GM12875 (cell line): ENCODE data around the gene GNA12.

Experiments used
- H3K4me3 ChIP-seq: one replicate; pipeline ENCODE4 v1.5.1; 2011; ENCODE audit warnings: low read depth, low read length, control low read depth
- TF ChIP-seq, protein P1 (sequence below): IDR thresholded peaks from 2 replicates; pipeline ENCODE4 v1.5.1; 2011; ENCODE audit warnings: low read depth, mild to moderate bottlenecking, control low read depth, inconsistent platforms, low read length, moderate library complexity, borderline replicate concordance; ENCODE audit not compliant: insufficient read depth

GNA12 gene

DNA sequence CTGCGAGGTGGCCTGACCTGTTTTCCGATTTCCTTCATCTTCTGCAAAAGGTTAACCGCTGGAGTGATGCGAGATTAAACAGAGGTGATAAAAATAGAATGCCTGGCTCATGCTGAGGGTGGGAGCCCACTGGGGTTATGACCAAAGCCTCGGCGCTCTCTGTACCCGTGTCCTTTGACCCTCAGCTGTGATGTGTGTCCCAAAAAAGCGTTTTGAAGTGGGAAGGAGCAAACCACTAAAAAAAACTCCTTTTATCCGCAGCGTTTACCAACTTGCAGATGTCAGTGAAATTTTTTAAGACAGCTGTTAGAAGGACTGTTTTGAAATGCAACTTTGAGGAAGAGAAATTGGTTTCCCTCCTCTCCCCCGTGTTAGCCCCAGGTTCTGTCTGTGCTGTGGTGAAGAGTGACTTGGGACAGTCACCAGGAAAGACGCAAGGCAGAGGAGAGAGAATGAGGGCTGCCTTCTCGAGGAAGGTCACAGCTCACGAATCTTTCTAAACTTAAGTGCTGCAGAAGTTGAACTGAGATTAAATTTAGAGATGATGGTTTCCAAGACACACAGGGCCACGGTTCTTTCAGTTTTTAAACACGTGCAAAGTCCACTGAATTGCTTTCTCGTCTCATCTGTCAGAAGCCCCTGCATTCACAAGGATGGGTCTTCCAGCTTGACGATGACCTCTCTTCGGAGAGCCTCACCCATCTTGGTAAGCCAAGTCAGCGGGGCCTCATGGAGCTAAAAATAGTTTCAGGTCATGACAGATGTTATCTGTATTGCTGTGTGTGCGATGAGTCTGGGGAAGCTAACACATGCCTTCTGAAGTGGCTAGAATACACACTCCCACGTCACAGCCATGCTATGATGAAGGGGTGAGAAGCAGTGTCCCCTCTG is 128.5 kb downstream of the GNA12 start:
- no peak overlapping the region for H3K4me3 ChIP-seq
- TF ChIP-seq, protein P1, sequence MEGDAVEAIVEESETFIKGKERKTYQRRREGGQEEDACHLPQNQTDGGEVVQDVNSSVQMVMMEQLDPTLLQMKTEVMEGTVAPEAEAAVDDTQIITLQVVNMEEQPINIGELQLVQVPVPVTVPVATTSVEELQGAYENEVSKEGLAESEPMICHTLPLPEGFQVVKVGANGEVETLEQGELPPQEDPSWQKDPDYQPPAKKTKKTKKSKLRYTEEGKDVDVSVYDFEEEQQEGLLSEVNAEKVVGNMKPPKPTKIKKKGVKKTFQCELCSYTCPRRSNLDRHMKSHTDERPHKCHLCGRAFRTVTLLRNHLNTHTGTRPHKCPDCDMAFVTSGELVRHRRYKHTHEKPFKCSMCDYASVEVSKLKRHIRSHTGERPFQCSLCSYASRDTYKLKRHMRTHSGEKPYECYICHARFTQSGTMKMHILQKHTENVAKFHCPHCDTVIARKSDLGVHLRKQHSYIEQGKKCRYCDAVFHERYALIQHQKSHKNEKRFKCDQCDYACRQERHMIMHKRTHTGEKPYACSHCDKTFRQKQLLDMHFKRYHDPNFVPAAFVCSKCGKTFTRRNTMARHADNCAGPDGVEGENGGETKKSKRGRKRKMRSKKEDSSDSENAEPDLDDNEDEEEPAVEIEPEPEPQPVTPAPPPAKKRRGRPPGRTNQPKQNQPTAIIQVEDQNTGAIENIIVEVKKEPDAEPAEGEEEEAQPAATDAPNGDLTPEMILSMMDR: no peak

DNA sequence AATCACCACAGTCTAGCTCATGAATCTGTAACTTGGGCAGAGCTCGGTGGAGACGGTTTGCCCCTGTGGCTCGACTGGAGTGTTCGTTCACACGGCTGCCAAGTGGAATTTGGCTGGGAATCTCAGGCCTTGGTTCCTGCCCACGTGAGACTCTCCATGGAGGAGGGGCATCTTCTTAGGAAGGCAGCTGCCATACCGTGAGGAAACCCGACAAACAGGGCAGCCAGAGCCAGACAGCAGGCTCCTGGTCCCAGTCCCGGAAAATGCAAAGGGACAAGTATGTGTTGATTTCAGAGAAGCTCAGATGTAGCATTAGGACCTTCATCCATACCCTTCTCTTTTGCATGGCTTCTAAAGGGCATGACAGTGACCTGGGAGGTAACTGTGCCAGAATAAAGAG is 129.5 kb downstream of the GNA12 start:
- TF ChIP-seq, protein P1: no peak

GRCh38 chr7:2713978-2714377 is 130.1 kb downstream of the GNA12 start:
- TF ChIP-seq, protein P1: no peak
- no peak overlapping the region for H3K4me3 ChIP-seq

More for the DNA sequence above, 129.5 kb downstream of the GNA12 start:
- H3K4me3 ChIP-seq: no peak overlapping the region

DNA sequence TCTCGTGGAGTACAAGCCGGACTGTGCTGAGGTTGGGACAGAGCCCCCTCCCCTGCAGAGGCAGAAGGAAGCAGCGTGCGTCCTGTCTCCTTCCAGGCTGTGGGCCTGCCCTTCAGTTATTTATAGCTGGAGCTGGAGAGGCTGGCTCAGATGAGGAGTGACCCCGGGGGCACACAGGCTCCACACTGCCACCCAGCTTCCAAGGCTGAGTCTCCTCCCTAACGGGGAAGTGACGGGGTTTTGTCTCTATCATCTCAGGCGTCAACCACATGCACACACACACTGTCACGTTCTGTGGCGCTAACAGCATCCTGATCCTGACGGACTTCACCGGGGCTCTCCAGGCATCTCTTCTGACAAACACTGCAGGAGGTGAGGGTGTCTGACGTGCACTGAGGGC is 130.7 kb downstream of the GNA12 start:
- no peak overlapping the region for H3K4me3 ChIP-seq
- TF ChIP-seq, protein P1: no peak

GRCh38 chr7:2711895-2712675 is 132.0 kb downstream of the GNA12 start:
- TF ChIP-seq, protein P1: no peak
- no peak overlapping the region for H3K4me3 ChIP-seq

DNA sequence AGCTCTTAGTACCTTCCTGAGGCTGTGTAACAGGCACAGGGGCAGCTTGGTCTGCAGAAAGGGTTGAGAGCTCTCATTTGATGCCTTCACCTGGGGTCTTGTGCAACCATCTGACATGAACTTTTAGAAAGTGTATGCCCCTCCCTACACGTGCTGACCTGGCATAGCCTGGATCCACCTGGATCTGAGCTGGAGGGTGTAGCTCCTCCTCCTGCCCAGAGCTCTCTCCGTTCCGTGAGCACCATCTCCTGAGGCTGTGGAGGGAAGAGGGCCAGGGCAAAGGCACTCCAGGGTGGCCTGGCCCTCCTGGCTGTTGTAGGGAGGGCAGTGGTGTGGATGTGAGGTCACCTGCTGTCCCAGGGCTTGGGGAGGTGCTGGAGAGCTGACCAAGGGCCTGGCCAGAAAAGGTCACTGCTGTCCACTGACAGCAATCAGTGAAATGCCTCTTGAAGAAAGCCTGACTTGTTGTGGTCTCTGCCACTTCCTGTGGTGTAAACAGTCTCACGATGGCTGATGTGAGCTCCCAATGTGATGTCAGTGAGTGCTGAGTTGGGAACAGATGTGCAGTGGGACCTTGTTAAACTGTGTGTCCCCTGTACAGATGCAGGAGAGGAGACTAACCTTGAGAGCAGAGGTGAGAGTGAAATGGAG is 133.1 kb downstream of the GNA12 start:
- H3K4me3 ChIP-seq: peak overlapping the region; percentile 35
- TF ChIP-seq, protein P1: no peak
